WERI-Rb-1 (cell line): Measurements from ENCODE around the gene LNPEP.
A peak's percentile ranks its signal among the peaks of the same experiment; 100 is the strongest.

Experiments used
- DNase-seq: peaks from one replicate; pipeline ENCODE4 v3.0.0-alpha.2; 2020
- H3K27ac ChIP-seq: fragments of 250-450 bp; sonication (Bioruptor Pico); 2 replicates; pipeline ENCODE4 v1.5.1; 2020; ENCODE audit warnings: mild to moderate bottlenecking, moderate library complexity
- H3K27me3 ChIP-seq: fragments of 250-450 bp; sonication (Bioruptor Pico); 2 replicates; pipeline ENCODE4 v1.5.1; 2021; ENCODE audit warnings: mild to moderate bottlenecking, low read depth, moderate library complexity; ENCODE audit not compliant: insufficient read depth, severe bottlenecking
- H3K36me3 ChIP-seq: fragments of 250-450 bp; sonication (Bioruptor Pico); 2 replicates; pipeline ENCODE4 v1.5.1; 2020; ENCODE audit warnings: mild to moderate bottlenecking, moderate library complexity
- H3K4me3 ChIP-seq: 2 replicates; pipeline ENCODE4 v1.5.1; 2011; ENCODE audit warnings: low read depth, mild to moderate bottlenecking, control low read depth, low read length
- H3K9me3 ChIP-seq: fragments of 250-450 bp; sonication (Bioruptor Pico); 2 replicates; pipeline ENCODE4 v1.5.1; 2021; ENCODE audit warnings: mild to moderate bottlenecking, moderate library complexity; ENCODE audit not compliant: severe bottlenecking
- CTCF ChIP-seq: IDR thresholded peaks from 2 replicates; pipeline ENCODE4 v1.5.1; 2011; ENCODE audit warnings: low read depth, mild to moderate bottlenecking, control low read depth, inconsistent platforms, low read length

Gene LNPEP

GRCh38 chr5:96942911-96943310, 7.0 kb downstream of the LNPEP start:
- Histone ChIP-seq H3K27me3 (no peaks in the 10 kb centered on the region), H3K27ac (no peak overlapping the region), H3K36me3 (no peaks in the 10 kb centered on the region), H3K4me3 (no peak overlapping the region), H3K9me3 (no peaks in the 10 kb centered on the region)
- DNase-seq = no peak
- TF ChIP-seq CTCF = no peak

GRCh38 chr5:96943799-96944198, 7.9 kb downstream of the LNPEP start:
- Histone ChIP-seq H3K36me3 (no peaks in the 10 kb centered on the region), H3K27ac (no peak overlapping the region), H3K9me3 (no peaks in the 10 kb centered on the region), H3K4me3 (no peak overlapping the region), H3K27me3 (no peaks in the 10 kb centered on the region)
- DNase-seq = no peak
- no peak for TF ChIP-seq CTCF

GRCh38 chr5:96945144-96945897, 9.4 kb downstream of the LNPEP start:
- no peak for DNase-seq
- Histone ChIP-seq H3K27me3 (no peaks in the 10 kb centered on the region), H3K4me3 (no peak overlapping the region), H3K9me3 (no peaks in the 10 kb centered on the region), H3K36me3 (no peaks in the 10 kb centered on the region), H3K27ac (no peak overlapping the region)
- no peak for TF ChIP-seq CTCF

GRCh38 chr5:96946381-96946780, 10.5 kb downstream of the LNPEP start:
- H3K27me3 ChIP-seq = no peaks in the 10 kb centered on the region
- H3K27ac ChIP-seq = no peak overlapping the region
- no peaks in the 10 kb centered on the region for H3K36me3 ChIP-seq
- no peak overlapping the region for H3K4me3 ChIP-seq
- H3K9me3 ChIP-seq = no peaks in the 10 kb centered on the region
- no peak for TF ChIP-seq CTCF
- no peak for DNase-seq

GRCh38 chr5:96952118-96952750, 16.4 kb downstream of the LNPEP start:
- peak overlapping the region; percentile 55 for H3K27ac ChIP-seq
- TF ChIP-seq CTCF = no peak
- H3K4me3 ChIP-seq = no peak overlapping the region
- no peaks in the 10 kb centered on the region for H3K36me3 ChIP-seq
- H3K9me3 ChIP-seq = no peaks in the 10 kb centered on the region
- H3K27me3 ChIP-seq = no peaks in the 10 kb centered on the region
- DNase-seq = no peak
